Smooth muscle cell (in vitro differentiated cells): ENCODE measurements around the gene EFCAB6. TPM values are rescaled to one million over a fixed set of nuclear protein-coding genes. Genes with fewer than 3 reads are reported as not detected.

Experiments used
- DNase-seq: peaks from one replicate; lab custom pipeline; 2025; ENCODE audit not compliant: unreplicated experiment; lab: John Stamatoyannopoulos, UW
- H2AFZ ChIP-seq: fragments of 200-600 bp; sonication (generic); 2 replicates; pipeline ENCODE4 v1.6.0; 2016; ENCODE audit warnings: antibody characterized with exemption, low read depth, mild to moderate bottlenecking
- H3F3A ChIP-seq: fragments of 200-600 bp; sonication (generic); 2 replicates; pipeline ENCODE4 v1.6.0; 2017; ENCODE audit warnings: antibody characterized with exemption, low read depth
- H3K27ac ChIP-seq: fragments of 200-600 bp; sonication (generic); 2 replicates; pipeline ENCODE4 v1.5.1; 2016; ENCODE audit warnings: low read depth, mild to moderate bottlenecking
- H3K27me3 ChIP-seq: fragments of 200-600 bp; sonication (generic); 2 replicates; pipeline ENCODE4 v1.6.1; 2016; ENCODE audit warnings: low read depth, mild to moderate bottlenecking
- H3K36me3 ChIP-seq: fragments of 200-600 bp; sonication (generic); 2 replicates; pipeline ENCODE4 v1.5.1; 2016; ENCODE audit warnings: low read depth
- H3K4me1 ChIP-seq: fragments of 200-600 bp; sonication (generic); 2 replicates; pipeline ENCODE4 v1.5.1; 2016; ENCODE audit warnings: low read depth
- H3K4me2 ChIP-seq: fragments of 200-600 bp; sonication (generic); 2 replicates; pipeline ENCODE4 v1.6.0; 2016; ENCODE audit warnings: mild to moderate bottlenecking
- H3K4me3 ChIP-seq: fragments of 200-600 bp; sonication (generic); 2 replicates; pipeline ENCODE4 v1.5.1; 2016; ENCODE audit warnings: mild to moderate bottlenecking
- H3K79me2 ChIP-seq: fragments of 200-600 bp; sonication (generic); 2 replicates; pipeline ENCODE4 v1.6.0; 2016; ENCODE audit warnings: low read depth, mild to moderate bottlenecking
- H3K9ac ChIP-seq: fragments of 200-600 bp; sonication (generic); 2 replicates; pipeline ENCODE4 v1.6.0; 2016; ENCODE audit warnings: low read depth
- H3K9me3 ChIP-seq: fragments of 200-600 bp; sonication (generic); replicated peaks from 2 replicates; pipeline ENCODE4 v1.5.1; 2016; ENCODE audit warnings: low read depth
- H4K20me1 ChIP-seq: fragments of 200-600 bp; sonication (generic); 2 replicates; pipeline ENCODE4 v1.6.0; 2016; ENCODE audit warnings: low read depth
- WGBS: methylation state at CpG from one replicate; pipeline ENCODE4 v1.1.7; 2016; ENCODE audit warnings: low lambda C conversion rate; 5-methylcytosine and 5-hydroxymethylcytosine counted together
- polyA plus RNA-seq: library from polyadenylated mRNA; unstranded; fragments of >200 nt; fragmentation: Nextera tagmentation; extraction: Ambion mirVana; gene quantifications from 2 replicates; pipeline ENCODE4 v1.2.1, GENCODE V29; 2016
- total RNA-seq: library from RNA; depleted of rRNA; stranded (reverse); fragments of >200 nt; gene quantifications from 2 replicates; pipeline ENCODE4 v1.2.3, GENCODE V29; 2014
- TF ChIP-seq, protein P1 (sequence below): fragments of 200-600 bp; sonication (generic); IDR thresholded peaks from 2 replicates; pipeline ENCODE4 v1.5.1; 2017; ENCODE audit warnings: borderline replicate concordance, mild to moderate bottlenecking, antibody characterized with exemption; ENCODE audit not compliant: insufficient read depth, poor library complexity, severe bottlenecking

EFCAB6 gene
- total and polyA plus RNA-seq, 2 experiments from 2014 or later = 0.80 to 2.9 TPM

- 85% methylated on average over 20 of the region's 20 CpGs for WGBS
- TF ChIP-seq, protein P1, sequence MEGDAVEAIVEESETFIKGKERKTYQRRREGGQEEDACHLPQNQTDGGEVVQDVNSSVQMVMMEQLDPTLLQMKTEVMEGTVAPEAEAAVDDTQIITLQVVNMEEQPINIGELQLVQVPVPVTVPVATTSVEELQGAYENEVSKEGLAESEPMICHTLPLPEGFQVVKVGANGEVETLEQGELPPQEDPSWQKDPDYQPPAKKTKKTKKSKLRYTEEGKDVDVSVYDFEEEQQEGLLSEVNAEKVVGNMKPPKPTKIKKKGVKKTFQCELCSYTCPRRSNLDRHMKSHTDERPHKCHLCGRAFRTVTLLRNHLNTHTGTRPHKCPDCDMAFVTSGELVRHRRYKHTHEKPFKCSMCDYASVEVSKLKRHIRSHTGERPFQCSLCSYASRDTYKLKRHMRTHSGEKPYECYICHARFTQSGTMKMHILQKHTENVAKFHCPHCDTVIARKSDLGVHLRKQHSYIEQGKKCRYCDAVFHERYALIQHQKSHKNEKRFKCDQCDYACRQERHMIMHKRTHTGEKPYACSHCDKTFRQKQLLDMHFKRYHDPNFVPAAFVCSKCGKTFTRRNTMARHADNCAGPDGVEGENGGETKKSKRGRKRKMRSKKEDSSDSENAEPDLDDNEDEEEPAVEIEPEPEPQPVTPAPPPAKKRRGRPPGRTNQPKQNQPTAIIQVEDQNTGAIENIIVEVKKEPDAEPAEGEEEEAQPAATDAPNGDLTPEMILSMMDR = no peak
- Histone ChIP-seq H3K4me2 (no peak overlapping the region), H3K27me3 (peaks cover 3% of the 10 kb centered on the region), H3K79me2 (no peaks in the 10 kb centered on the region), H3K9me3 (no peaks in the 10 kb centered on the region), H3K27ac (no peak overlapping the region), H4K20me1 (no peaks in the 10 kb centered on the region), H3K9ac (no peak overlapping the region), H3F3A (no peaks in the 10 kb centered on the region), H3K4me1 (no peaks in the 10 kb centered on the region), H3K4me3 (no peak overlapping the region), H3K36me3 (no peaks in the 10 kb centered on the region), H2AFZ (no peak overlapping the region)
- DNase-seq = no peak
Measured at GRCh38 chr22:43485502-43486089, 326.5 kb downstream of the EFCAB6 start.

- no peak overlapping the region for H3K4me3 ChIP-seq
- WGBS = 91% methylated on average over 8 of the region's 8 CpGs
- H3K36me3 ChIP-seq = no peaks in the 10 kb centered on the region
- H3K27ac ChIP-seq = no peak overlapping the region
- H3F3A ChIP-seq = no peaks in the 10 kb centered on the region
- no peak overlapping the region for H3K4me2 ChIP-seq
- H4K20me1 ChIP-seq = no peaks in the 10 kb centered on the region
- TF ChIP-seq, protein P1 = no peak
- H2AFZ ChIP-seq = no peak overlapping the region
- H3K4me1 ChIP-seq = no peaks in the 10 kb centered on the region
- no peaks in the 10 kb centered on the region for H3K9me3 ChIP-seq
- H3K27me3 ChIP-seq = peaks cover 3% of the 10 kb centered on the region
- H3K79me2 ChIP-seq = no peaks in the 10 kb centered on the region
- DNase-seq = no peak
- no peak overlapping the region for H3K9ac ChIP-seq
Measured at GRCh38 chr22:43484227-43484626, 327.9 kb downstream of the EFCAB6 start.

DNA sequence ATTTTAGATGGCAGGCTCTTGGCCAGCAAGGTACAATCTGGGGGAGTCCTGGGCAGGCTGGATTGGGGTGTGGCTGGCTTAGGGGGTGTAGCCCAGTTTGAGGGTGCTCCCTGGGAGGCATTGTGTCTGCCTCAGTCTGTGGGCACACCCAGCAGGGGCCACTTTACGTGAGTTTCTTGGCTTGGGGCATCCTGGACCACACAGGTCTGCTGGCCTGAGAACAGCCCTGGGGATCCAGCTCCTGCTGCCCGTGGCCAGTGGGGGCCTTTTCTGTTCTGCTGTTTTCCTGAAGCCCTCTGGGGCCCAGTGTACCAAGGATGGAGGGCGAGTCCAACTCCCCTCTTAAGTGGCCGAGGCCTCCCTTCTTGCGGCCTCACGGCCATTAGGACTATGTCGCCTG, 328.4 kb downstream of the EFCAB6 start:
- Histone ChIP-seq H3K9ac (no peak overlapping the region), H3K27ac (no peak overlapping the region), H3F3A (no peaks in the 10 kb centered on the region), H3K9me3 (no peaks in the 10 kb centered on the region), H3K79me2 (no peaks in the 10 kb centered on the region), H3K4me3 (no peak overlapping the region), H3K4me2 (no peak overlapping the region), H3K36me3 (no peaks in the 10 kb centered on the region), H3K27me3 (peaks cover 3% of the 10 kb centered on the region), H2AFZ (no peak overlapping the region), H4K20me1 (no peaks in the 10 kb centered on the region), H3K4me1 (no peaks in the 10 kb centered on the region)
- DNase-seq = no peak
- WGBS = 96% methylated on average over 6 of the region's 7 CpGs
- TF ChIP-seq, protein P1 = no peak

DNA sequence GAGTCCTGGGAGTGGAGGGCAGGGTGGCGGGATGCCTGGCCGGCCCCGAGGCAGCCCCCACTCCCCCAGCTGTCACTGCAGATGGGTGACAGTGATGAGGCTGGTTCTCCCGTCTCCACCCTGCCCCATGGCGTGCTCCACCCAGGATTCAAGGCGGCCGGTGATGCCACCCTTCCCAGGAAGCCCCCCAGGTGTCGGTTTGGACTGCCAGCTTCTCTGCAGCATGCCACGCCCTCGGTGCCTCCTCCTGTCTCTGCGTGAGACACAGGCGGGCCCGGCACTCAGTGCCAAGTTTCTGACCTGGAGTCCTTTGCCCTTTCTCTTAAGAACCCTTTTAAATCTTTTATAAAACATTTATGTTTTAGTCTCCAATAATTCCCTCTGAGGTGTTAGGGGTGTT, 328.8 kb downstream of the EFCAB6 start:
- Histone ChIP-seq H3K4me1 (no peaks in the 10 kb centered on the region), H3K27ac (no peak overlapping the region), H3K9me3 (no peaks in the 10 kb centered on the region), H3K27me3 (peaks cover 3% of the 10 kb centered on the region), H3F3A (no peaks in the 10 kb centered on the region), H3K4me2 (no peak overlapping the region), H3K4me3 (no peak overlapping the region), H3K9ac (no peak overlapping the region), H3K79me2 (no peaks in the 10 kb centered on the region), H4K20me1 (no peaks in the 10 kb centered on the region), H2AFZ (no peak overlapping the region), H3K36me3 (no peaks in the 10 kb centered on the region)
- DNase-seq = no peak
- 92% methylated on average over 13 of the region's 13 CpGs for WGBS
- TF ChIP-seq, protein P1 = no peak
